Measurements from ENCODE around the gene NEURL1B.

NEURL1B gene

DNA sequence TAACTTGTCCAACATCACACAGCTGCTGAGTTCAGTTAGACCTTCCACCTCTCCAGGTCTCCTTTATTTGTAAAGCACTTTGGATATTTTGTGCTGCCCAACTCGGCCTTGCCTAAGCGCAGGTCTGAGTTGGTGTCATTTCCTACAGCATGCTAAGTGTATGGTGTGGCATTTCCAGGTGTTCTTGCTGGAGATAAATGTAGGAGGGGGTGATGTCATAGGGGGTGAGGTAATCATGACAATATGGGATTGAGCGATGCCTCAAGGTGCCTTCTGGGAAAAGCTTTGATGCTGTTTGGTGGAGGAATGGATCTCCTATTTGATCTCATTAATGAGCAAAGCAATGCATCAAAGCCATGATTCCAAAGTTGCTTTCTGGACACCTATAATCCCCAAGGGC, 32.3 kb upstream of the NEURL1B start:
- DNase-seq (ENCODE audit: low read depth in 3 of 3): no peak

DNA sequence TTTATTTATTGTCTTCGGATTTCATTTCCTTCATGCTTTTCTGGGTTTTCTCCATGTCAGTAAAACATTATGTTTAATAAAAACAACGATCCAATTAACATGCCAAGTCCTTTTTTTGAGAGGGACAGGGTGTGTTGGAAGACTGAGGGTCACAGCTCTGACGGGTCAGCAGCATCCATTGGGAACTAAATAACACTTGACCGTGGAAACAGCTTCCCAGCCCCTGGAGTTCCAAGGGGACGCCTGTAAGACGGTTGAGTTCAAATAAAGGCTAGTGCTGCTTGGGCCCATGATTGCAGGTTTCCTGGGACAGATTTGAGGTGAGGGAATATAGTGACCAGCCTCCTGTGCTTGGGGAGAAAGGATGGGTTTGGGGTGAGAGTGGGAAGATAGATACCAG, 30.4 kb upstream of the NEURL1B start:
- DNase-seq (ENCODE audit: low read depth in 3 of 3): no peak

- no peak for DNase-seq (ENCODE audit: low read depth in 3 of 3)
These were observed 29.1 kb upstream of the NEURL1B start for GRCh38 chr5:172611913-172612312.

GRCh38 chr5:172612771-172613170, 28.3 kb upstream of the NEURL1B start:
- no peak for DNase-seq (ENCODE audit: low read depth in 3 of 3)

- no peak for DNase-seq (ENCODE audit: low read depth in 3 of 3)
These were observed 24.9 kb upstream of the NEURL1B start for GRCh38 chr5:172616136-172616535.

DNA sequence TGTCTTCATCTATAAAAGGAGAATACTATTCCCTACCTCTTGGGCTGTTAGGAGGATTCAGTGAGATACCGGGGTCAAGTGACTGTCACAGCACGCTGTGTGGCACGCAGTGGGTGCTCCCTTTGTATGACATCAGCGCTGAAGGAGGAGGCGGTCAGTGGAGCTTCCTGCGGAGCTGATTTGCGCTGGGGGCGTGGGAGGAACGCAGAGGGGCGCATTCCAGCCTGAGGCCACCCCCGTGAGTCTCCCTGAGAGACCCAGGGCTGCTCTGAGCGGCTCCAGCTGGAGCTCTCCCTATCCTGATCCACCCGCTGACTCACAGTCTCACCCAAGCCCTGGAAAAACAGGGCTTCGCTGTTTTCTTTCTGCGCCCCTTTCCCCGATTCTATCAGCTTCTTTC, 24.3 kb upstream of the NEURL1B start:
- DNase-seq (ENCODE audit: low read depth in 3 of 3): no peak

GRCh38 chr5:172617817-172618216, 23.2 kb upstream of the NEURL1B start:
- no peak for DNase-seq (ENCODE audit: low read depth in 3 of 3)

- no peak for DNase-seq (ENCODE audit: low read depth in 3 of 3)
These were observed 22.3 kb upstream of the NEURL1B start for GRCh38 chr5:172618574-172619365.

GRCh38 chr5:172620506-172620905, 20.6 kb upstream of the NEURL1B start:
- no peak for DNase-seq (ENCODE audit: low read depth in 3 of 3)

DNA sequence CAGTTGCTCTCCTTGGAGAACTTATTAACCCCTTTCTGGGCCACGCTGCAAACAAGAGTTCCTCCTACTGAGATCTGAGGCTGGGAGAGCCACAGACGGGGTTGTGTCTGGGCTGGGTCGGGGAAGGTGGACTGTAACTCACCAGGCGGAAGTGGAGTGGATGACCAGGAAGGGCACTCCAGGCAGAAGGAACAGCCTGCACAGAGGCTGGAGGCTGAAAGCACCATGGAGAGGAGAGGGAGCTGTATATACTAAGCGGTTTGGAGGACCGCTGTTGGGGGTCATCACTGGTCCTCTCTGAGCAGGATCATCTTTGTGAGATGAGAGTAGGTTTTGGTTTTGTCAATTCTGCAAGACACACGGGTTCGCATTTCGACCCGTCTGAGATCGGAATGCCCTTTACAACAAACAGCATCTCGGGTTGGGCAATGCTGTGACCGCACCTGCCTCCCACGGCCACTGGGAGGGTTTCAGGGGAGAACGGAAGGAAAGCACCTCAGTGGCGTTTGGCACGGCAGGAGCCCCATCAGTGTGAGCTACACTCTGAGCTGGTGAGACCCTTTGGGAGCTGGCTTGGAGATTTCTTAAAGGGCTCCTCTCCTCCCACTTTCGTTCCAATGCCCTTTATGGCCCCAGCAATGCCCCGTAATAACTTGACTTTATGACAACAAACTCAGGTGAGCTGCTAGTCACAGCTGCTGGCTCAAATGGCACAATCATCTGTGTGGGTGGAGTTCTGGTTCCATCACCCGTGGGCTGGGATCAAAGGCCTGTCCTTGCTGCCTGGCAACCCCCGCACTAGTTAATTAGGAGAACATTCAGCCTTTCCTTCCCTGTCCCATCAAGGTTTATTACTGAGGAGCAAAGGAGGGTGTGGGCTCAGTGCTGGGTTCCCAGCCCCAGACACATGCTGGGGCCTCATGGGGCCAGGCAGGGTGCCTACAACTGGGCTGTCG, 18.7 kb upstream of the NEURL1B start:
- no peak for DNase-seq (ENCODE audit: low read depth in 3 of 3)

DNA sequence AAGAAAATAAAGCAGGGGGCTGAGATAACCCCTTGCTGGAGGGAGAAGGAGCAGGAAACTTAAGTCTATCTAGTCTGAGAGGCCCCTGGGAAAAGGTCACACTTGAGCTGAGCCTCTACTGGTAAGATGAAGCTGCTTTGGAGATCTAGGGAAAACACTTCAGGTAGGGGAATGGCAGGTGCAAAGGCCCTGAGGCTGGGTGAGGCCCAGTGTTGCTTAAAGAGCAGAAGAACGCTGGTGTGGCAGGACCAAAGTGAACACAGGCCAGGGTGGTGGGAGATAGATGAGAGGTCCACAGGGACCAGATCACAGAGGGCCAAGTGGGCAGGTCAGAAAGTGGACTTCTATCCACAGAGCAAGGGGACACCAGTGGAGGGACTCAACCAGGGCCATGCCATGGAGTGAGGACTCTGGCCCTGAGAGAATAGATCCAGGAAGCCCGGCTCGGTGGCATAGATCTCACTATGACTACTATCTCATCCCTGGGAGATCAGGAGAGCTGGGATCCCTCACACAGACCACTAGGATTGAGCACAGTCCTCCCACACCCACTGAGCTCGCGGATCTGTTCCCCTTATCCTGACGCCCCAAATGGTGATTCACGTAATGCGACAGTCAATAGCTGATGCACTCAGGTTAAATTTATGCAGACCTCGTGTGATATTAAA, 17.6 kb upstream of the NEURL1B start:
- no peak for DNase-seq (ENCODE audit: low read depth in 3 of 3)

DNA sequence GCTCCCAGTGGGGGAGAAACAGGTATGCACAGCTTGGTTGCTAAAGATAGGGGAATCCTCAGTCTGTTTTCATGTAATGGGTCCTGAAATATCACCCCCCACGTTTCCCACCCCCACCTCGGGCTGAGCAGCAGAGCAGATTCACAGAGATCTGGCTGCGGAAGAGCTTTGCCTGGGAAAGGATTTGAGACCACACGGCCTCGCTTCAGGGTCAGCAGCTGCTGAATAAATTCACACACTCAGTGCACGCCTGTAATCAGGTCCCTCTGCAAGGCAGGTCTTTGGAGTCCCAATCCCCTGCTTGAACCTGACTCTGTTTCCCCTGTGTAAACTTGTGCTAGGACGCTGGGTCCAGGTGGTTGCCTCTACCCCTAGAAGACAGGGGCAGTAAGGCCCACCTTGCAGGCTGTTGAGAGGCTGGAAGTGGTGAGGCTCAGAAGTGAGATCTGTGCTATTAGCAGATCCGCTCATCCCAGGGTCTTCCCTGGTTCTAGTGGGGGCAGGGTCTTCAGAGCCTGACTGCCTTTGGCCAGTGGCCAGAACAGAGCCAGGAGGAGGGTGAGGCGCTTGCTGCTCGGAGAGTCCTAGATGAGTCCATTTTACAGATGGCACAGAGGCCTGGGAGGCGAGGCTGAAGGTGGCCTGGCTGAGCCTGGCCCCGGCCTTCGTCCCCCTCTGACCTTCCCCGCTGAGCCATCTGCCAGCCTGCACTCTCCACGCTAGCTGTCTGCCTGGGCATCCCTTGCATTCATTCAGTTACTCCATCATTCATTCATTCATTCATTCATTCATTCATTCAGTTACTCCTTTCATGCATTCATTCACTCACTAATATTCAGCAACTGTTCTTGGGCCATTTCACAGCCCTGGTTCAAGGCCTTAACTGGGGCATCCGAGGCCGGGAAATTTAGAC, 16.7 kb upstream of the NEURL1B start:
- DNase-seq (ENCODE audit: low read depth in 3 of 3): no peak

- no peak for DNase-seq (ENCODE audit: low read depth in 3 of 3)
These were observed 15.8 kb upstream of the NEURL1B start for GRCh38 chr5:172624996-172625964.

DNA sequence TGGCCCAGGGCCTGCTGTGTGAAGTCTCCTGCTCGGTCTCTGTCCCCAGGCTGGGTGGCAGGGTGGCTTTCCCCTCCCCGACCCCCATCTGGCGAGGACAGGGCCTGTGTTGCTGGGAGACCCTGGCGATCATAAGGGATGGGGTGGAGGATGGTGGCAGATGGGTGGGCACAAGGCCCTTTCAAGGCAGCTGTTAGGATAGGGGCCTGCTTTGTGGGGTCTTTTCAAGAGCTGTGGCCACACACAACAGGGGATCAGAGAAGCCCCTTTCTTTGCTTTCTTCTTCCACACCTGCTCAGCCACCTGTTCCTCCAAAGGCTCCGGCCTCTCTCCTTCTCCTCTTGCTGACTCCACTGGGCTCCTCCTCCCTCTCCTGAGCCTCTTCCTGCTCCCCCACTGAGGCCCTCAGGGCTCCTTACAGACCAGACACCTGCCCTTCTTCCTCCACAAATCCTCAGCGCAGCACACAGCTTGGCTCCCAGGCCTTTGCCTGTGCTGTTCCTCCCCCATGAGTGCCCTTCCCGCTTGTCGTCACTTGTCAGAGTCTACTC, 15.0 kb upstream of the NEURL1B start:
- DNase-seq (ENCODE audit: low read depth in 3 of 3): no peak

- no peak for DNase-seq (ENCODE audit: low read depth in 3 of 3)
These were observed 11.0 kb upstream of the NEURL1B start for GRCh38 chr5:172630082-172630481.

DNA sequence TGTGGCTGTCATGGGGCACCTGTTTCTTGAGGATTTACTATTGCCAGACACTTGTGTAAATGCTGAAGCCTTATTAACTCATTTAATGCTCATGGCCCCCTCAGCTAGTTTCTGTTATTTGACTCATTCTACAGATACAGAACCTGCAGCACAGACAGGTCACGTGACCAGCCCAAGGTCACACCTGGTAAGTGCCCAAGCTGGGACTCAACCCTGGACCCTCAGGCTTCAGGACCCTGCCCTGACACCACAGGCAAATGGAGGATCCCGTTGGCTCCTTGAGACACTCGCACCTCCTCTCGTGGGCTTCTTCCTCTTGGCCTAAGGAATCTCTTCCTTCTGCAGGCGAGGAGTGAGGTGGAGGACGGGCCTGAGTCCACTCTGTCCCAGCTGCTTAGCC, 10.6 kb upstream of the NEURL1B start:
- no peak for DNase-seq (ENCODE audit: low read depth in 3 of 3)

DNA sequence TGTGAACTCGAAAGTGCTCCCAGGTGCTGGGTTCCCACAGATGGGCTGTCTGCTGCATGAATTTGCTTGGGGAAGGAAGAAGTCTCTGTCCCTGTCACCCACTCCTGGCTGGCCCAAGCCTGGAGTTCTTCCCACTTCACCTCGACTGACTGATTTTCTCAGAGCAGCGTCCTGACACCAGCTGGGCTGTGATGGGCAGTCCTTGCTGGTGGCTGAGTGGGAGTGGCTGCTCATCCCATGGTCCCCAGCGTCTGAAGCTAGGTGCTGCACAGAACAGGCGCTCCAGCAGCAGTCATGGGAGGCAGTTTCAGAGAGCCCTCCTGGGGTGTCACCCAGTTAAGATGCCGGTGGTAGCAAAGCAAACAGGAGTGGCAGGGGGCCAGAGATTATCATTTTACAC, 10.1 kb upstream of the NEURL1B start:
- DNase-seq (ENCODE audit: low read depth in 3 of 3): no peak

DNA sequence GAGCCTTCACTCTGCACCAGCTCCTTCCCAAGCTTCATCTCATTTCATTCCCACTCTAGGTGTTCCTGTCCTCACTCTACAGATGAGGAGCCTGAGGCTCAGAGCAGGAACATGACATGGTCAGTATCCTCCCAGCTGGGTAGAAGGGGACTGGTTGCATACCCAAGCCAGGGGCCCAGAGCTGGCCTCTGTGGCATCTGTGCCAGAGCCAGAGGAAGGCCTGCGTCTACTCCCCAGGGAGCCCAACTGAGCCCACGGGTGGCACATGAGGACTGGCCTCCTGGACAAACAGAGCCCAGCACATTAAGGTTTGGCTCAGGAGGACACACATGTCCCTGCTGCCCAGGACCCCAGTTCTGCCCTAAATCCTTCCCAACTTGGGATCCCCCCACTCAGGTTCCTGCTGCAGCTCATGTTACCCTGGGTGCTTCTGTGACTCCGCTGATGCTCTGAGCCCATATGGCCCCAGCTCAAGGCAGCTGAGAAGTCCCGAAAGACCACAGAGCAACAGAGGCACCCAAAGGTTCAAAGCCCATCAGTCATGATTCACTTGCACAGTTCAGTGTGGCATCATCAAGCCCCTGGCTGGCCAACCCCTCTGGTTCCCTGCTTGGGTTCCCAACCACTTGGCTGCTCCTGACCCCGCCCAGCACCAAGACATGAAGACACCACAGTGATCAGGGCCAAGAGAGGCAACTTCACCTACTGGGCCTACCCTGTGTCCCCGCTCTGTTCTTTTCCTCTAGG, 8.5 kb upstream of the NEURL1B start:
- DNase-seq (ENCODE audit: low read depth in 3 of 3): no peak

- no peak for DNase-seq (ENCODE audit: low read depth in 3 of 3)
These were observed 7.6 kb upstream of the NEURL1B start for GRCh38 chr5:172633403-172633970.
